NCI-H1436 (cell line): Measurements from ENCODE around the gene TBC1D12.

Experiments
- DNase-seq: peaks from one replicate; lab custom pipeline; 2025; lab: John Stamatoyannopoulos, UW

Gene TBC1D12

GRCh38 chr10:94407668-94408067 lies 5.3 kb downstream of the TBC1D12 start:
- DNase-seq = no peak

DNA sequence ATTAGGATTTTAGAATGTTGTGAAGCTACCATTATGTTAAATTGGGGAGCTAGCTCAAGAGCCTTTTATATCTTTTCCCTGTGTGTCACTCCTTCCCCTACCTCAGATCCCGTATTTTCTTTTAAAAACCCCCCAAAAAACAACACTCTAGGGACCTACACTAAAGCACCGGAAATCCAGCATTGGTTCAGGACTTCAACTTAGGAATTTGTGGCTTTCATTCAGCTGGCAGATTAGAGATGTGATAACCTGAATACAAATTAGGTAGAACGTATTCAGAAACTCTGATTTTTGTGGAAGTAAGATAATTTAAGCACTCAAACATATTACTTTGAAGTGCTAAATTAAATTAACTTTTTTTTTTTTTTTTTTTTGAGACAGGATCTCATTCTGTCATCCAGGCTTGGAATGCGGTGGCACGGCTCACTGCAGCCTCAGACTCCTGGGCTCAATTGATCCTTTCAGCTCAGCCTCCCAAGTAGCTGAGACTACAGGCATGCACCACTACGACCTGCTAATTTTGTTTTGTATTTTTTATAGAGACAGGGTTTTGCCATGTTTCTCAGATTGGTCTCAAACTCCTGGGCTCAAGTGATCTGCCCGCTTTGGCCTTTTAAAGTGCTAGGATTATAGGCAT lies 6.8 kb downstream of the TBC1D12 start:
- DNase-seq = no peak

DNA sequence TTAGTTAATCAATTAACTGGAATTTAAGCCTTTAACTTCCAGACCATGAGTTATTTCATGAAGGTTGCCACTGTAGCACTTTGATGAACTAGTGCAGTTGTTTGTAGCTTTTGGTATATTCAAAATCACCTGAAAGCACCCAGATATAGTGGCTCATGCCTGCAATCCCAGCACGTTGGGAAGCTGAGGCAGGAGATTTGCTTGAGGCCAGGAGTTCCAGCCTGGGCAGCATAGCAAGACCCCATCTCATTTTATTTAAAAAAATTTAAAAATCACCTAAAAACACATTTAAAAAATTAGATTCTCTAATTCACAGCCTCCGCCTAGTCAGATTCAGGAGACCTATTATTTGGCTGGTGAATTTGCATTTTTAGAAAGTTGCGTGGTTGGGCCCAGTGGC lies 9.0 kb downstream of the TBC1D12 start:
- no peak for DNase-seq

DNA sequence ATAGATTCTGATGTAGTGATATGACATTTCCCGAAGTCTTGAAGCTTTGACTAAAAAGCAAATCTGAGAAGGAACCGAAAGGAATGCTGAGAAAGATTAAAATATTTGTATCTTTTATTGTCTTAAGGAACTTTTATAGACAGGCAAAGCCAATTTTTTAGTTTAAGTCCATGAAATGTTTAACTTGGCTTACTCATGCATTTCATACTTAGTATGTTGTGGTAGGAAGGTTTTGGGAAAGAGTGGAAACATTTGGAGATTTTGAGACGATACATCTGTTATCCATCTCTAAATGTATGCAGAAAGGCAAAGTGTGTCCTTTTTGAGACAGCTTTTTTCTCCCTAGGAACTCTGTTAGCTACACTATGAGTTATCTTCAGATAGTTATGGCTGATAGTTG lies 10.1 kb downstream of the TBC1D12 start:
- no peak for DNase-seq

DNA sequence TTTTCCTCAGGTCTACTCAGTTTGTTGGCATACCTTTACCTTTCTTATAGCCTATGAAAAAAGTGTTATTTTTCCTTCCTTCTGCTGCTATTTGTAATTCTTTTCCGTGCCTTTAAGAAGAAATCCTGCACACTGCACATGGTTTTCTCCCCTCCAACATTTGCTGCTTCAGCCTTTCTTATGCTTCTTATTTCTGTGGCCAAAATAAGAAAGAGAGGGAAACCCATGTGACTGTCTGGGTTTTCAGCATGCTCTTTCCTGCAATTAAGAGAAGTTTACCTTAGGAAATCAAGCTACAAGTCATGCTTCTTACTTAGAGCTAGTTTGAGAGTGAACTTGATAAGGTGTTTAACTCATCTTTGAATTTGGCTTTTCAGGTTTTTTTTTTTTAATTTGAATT lies 11.0 kb downstream of the TBC1D12 start:
- no peak for DNase-seq

- no peak for DNase-seq
Measured at GRCh38 chr10:94416896-94417295, 14.6 kb downstream of the TBC1D12 start.

GRCh38 chr10:94417321-94417720 lies 15.0 kb downstream of the TBC1D12 start:
- no peak for DNase-seq

DNA sequence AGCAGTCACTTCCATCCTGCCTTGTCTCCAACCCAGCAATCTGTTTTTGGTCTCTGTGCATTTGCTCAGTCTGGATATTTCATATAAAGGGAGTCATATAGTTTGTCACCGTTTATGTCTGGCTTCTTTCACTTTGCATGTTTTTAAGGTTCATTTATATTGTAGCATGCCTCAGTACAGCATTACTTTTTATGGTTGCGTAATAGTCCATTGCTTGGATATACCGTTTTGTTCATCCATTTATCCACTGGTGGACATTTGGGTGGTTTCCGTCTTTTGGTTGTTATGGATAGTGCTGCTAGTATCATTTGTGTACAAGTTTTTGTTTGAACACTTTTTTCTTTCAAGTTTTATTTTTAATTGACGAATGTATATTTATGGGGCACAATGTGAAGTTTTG lies 18.2 kb downstream of the TBC1D12 start:
- no peak for DNase-seq

DNA sequence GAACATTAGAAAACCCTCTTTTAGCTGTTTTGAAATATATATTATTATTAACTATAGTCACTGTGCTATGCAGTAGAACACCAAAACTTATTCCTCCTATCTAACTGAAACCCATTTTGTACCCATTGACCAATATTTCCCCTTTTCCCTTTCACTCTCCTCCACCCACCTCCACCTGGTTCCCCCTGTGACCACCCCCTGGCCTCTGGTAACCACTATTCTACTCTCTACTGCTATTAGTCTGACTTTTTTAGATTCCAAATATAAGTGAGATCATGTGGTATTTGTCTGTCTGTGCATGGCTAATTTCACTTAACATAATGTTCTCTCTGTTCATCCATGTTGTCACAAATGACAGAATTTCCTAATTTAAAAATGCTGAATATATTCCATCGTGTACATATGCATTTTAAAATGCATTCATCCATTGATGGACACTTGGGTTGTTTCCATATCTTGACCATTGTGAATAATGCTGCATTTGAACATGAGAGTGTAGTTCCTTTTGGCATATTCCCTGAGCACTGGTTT lies 18.7 kb downstream of the TBC1D12 start:
- DNase-seq = no peak

DNA sequence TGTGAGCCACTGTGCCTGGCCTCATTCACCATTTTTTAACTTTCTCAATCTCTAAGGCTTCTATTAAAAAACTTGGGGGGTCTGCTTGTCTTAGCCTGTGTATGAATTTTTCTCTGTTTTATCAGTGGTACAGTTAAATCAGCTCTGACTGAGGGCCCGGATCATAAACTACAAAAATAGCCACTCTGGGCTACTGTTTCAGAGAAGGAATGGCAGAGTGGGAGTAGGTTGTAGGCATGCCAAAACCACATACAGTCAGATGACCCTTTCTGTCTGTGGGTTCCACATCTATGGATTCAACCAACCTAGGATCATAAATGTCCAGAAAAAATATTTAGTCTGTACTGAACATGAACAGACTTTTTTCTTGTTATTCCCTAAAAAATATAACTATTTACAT lies 21.3 kb downstream of the TBC1D12 start:
- no peak for DNase-seq

DNA sequence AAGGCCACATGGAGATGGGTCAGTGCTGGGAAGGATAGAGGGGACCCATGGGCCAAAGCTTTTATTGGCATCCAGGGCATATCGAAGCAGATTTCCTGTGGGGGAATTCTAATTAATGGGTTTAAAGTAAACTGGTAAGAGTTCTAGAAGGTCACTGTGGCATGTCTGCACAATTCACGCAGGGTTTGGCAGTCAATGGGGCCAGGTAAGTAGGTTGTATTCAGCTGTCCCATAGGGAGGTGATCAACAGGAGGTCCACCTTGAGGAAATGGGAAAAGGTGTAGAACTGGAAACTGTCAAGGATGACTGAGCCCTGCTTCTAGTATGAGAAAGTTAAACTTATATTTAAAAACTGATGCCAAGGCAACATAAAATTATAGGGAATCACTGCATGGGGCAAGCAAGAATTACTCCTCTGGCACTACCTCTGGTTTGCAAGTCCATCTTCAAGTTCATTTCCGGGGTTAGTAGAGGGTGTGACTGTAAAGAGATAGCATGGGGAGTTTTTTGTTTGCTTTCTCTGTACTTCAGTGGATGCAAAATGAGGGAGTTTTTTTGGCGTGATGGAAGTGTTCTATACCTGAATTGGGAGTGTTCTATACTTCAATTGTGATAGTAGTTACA lies 22.5 kb downstream of the TBC1D12 start:
- DNase-seq = no peak

- DNase-seq = no peak
Measured at GRCh38 chr10:94425942-94426341, 23.6 kb downstream of the TBC1D12 start.

DNA sequence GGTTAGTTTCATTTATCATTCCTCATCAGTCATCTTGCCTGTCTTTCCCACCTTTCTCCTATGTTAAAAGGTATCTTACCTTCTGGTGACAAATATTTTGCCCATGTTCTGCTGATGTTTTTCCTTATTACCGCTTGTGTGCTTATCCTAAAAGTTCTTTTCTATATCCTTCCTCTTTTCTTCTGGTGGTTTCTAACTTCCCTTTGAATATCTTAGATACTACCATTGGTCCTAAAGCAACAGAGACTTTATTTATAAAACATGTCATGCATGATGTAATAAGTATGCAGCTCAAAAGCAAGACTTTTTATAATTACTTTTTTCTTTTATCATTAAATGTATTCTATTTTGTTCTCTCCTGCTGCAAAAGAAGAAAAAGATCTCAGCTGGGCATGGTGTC lies 24.8 kb downstream of the TBC1D12 start:
- DNase-seq = no peak

DNA sequence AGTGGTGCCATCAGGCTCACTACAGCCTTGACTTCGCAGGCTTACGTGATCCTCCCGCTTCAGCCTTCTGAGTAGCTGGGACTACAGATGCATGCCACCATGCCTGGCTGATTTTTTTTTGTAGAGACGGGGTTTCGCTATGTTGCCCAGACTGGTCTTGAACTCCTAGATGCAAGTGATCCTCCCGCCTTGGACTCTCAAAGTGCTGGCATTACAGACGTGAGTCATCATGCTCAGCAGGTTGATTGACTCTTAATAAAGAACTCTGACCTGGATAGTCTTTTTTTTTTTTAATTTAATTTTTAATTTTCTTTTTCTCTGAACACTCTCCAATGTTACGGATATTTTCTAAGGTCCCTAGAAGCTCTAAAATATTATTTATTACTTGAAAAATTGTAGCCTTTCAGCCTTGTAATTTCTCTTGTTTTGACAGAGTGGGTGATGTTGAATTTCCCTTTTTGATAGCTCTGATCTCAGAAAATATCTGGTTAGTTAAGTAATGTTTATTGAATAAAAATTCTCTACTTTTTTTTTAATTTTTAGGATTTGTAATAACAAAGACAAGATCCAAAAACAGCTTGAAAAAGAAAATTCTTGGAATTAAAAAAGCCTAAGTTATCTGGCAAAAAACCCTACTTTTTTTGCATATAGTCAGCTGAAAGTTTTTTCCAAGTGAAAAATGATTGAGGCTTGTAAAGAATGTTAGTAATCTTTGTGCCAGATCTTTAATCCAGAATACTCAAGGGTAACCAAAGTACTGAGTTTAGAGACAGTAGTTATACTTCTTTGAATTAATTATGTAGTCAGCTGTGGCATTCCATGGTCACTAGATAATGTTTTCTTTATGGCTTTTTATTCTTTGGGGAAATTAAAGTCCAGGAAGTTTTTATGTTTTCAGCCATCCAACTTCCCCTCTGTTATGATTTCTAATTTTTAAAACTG lies 26.7 kb downstream of the TBC1D12 start:
- DNase-seq = no peak

DNA sequence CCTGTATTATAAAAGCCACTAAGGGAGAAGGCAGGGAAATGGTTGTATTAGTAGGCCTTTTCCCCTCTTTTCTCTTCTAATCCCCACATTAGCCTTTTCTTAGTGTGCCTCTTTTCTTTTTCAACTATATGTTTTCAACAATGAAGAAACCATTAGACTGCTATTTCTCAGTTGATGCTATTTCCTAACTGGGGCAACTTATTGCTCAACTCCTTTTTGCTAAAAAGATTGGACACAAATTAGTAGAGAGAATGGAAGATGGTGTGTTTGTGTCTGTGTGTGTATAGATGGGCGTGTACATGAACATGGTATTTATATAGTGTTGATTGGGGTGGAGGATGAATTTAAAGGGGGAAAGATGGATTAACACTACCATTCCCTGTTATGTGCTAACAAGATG lies 28.4 kb downstream of the TBC1D12 start:
- no peak for DNase-seq

DNA sequence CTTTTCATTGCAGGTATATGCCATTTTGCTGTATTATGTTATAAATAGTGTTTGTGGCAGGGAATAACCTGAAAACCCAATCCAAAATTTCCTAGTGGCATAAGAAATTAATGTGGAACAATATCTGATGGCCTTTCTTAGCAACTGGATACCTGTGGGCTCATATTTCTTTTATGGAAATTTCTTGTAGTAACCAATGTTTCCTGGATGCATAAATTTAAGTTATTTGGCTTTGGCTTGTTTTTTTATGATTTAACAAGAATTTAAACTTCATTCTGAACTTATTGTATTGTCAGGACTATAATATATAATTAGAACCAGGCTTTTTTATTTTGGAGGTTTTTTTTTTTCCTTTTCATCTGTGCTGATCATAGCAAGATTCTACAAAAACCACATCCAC lies 30.1 kb downstream of the TBC1D12 start:
- DNase-seq = no peak

GRCh38 chr10:94439275-94439861 lies 37.0 kb downstream of the TBC1D12 start:
- no peak for DNase-seq

- no peak for DNase-seq
Measured at GRCh38 chr10:94440096-94440495, 37.8 kb downstream of the TBC1D12 start.

GRCh38 chr10:94443047-94443446 lies 40.7 kb downstream of the TBC1D12 start:
- DNase-seq = no peak

DNA sequence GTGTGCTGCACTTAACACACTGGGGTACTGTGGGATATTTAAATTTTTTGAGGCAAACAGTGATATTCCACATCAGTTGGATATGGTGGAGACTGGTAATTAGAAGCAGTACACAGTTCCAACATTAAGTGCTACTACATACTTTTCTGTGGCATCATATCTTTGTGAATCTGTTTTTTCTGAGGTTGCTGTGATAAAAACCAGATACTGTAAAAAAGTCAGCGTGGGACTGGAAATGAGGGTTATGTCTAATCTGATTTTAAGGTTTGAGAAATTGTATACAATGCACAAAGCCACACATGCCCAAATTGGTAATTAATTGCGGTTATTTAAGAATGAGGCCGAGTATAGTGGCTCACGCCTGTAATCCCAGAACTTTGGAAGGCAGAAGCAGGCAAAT lies 41.2 kb downstream of the TBC1D12 start:
- DNase-seq = no peak

DNA sequence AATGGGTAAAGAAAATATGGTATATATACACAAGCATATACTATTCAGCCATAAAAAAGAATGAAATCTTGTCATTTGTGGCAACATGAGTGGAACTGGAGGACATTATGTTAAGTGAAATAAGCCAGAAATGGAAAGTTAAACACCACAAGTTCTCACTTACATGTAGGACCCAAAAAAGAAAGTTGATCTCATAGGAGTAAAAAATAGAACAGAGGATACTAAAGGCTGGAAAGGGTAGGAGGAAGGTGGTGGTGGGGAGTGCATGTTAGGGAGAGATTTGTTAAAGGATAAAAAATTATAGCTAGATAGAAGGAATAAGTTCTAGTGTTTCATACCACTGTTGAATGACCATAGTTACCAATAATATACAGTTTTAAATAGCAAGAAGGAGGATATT lies 48.4 kb downstream of the TBC1D12 start:
- no peak for DNase-seq

- DNase-seq = no peak
Measured at GRCh38 chr10:94451883-94452519, 49.7 kb downstream of the TBC1D12 start.
